HG03575 (cell line): ENCODE results near the gene GRIA2.
"Not testable (repeated sequence)": the region's sequence is repeated elsewhere in the genome, so short reads cannot be mapped to it uniquely, and the experiment has no call there.

Experiments used
- ATAC-seq: cut with Tn5 transposase; IDR thresholded peaks from one replicate; pipeline ENCODE4 v1.9.1; 2021; ENCODE audit not compliant: unreplicated experiment, insufficient number of reproducible peaks, low FRiP score; ENCODE audit errors: extremely low read depth

The GRIA2 gene

DNA sequence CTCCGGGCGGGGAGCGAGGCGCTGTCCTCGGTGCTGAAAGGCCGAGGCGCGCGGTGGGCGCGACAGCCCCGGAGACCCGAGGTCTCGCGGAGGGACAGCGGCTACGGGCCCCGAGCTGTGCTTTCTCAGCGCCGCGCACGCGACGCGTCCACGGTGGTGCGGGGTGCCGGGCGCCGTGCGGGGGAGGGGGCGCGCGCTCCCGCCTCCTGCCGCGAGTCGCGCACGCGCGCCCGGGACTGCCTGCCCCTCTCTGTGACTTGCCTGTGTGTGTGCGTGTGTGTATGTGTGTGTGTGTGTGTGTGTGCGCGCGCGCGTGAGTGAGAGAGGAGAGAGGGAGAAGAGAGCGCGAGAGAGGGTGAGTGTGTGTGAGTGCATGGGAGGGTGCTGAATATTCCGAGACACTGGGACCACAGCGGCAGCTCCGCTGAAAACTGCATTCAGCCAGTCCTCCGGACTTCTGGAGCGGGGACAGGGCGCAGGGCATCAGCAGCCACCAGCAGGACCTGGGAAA is at the start of gene GRIA2:
TSS of gene GRIA2 (plus strand) at position 358 of the 511 bp plus-strand sequence. CDS start 315 bp downstream, outside the sequence.
- ATAC-seq: no peak

DNA sequence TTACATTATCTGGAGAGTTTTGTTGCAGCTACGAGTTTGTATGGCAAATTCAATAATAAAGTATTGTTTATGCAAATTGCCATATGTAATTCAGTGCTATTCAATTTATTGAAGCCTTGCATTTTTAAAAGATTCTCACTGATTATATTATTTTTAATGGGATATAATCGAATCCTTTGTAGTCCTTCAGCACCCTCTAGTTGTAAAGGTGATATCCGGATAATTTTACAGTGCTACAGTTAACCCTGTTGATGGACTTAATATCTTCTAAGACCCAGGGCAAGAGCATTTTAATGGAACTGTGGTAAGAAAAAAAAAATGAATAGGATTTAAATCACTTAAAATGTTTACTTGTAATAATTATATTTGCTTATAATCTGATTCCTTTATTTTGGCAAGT is 48.5 kb upstream of the GRIA2 start:
- no peak for ATAC-seq

DNA sequence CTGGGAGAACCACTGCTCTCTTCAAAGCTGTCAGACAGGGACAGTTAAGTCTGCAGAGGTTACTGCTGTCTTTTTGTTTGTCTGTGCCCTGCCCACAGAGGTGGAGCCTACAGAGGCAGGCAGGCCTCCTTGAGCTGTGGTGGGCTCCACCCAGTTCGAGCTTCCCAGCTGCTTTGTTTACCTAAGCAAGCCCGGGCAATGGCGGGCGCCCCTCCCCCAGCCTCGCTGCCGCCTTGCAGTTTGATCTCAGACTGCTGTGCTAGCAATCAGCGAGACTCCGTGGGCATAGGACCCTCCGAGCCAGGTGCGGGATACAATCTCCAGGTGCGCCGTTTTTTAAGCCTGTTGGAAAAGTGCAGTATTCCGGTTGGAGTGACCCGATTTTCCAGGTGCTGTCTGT is 40.3 kb upstream of the GRIA2 start:
- ATAC-seq: not testable (repeated sequence)

DNA sequence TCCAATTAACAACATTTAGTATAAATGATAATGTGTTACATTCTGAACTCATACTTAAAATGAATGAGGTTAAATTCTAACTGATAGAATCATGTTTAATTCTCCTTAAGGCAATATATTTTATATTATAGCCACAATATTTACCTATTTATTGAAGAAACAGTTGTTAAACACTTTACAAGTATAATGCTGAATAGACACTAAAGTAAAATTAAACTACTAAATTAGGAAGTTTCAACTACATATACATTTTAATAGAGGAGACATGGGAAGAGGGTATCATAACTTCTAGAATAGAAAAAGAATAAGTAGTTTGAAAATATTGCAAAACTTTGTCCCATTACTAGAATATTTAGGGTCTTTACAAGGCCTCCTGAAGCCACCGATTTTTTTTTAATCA is 36.2 kb upstream of the GRIA2 start:
- no peak for ATAC-seq

DNA sequence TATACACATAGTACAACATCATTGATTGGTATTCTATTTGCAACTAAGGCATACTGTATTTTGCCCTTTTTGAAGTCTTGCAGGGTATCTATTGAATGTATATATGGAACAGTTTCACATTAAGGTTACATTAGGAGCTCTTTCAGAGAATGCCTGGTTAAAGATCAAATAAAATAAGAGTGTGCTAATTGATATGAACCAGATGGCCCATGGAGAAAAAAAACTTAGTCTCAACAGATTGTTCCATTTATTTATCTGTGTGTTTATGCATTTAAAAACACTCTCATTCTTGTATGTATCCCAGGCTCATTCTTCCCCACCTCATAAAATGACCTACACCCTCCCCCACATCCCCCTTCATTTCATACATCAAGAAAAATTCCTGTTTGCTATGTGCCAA is 35.2 kb upstream of the GRIA2 start:
- no peak for ATAC-seq

DNA sequence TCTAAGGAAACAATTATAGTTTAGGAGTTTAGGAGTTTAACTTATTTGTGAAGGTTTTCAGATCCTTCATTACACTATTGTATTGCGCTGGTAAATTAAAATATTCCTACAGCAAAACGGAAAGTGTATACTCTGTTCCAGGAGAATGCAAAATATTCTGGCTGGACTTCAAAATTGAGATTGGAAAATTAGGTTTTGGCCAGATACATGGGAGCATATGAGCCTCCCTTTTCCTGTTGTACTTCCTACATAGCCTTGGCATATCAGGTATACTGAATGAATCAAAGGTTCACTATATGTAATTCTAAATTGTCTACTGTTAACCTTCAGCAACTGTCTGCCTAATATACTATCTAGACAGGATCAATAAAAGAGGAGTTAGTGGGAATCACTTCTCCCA is 25.2 kb upstream of the GRIA2 start:
- ATAC-seq: no peak

DNA sequence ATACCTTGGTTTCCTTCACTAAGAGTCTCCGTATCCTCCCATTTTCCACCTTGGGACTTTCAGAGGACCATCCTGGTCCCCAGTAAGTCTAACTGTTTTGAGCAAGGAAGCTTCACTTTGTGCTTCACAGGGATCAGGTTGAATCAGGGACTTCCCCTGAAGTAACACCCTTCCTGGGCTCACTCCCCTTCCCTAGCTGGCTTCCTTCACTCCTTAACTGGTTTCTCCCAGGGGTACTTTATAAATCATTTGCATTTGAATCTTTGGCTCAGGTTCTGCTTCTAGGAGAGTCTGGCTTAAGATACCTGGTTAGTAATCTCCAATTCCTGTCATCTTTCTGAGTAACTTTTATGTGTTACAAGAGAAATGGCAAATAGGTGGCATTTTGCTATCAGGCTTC is 24.5 kb upstream of the GRIA2 start:
- ATAC-seq: no peak

DNA sequence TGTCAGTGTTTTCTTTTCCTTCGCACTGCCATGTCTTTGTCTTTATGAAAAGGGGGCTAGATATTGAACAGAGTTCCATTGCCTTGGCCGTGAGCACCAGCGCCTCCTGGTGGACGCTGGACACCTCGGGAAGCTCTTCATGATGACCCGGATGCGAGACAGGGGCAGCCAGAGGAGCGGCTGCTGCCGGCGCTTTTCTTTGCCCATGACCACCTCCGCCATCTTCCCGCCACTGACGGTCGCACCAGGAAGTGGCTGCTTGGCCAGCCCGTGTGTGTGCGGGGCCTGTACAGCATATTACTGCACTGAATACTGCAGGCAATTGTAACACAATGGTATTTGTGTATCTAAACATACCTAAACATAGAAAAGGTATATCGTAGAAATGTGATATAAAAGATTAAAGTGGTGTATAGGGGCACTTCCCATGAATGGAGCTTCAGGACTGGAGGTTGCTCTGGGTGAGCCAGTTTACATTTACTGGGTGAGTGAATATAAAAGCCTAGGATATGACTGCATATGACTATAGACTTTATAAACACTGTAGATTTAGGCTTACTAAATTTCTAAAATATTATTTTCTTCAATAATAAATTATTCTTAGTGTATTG is 15.8 kb upstream of the GRIA2 start:
- no peak for ATAC-seq

DNA sequence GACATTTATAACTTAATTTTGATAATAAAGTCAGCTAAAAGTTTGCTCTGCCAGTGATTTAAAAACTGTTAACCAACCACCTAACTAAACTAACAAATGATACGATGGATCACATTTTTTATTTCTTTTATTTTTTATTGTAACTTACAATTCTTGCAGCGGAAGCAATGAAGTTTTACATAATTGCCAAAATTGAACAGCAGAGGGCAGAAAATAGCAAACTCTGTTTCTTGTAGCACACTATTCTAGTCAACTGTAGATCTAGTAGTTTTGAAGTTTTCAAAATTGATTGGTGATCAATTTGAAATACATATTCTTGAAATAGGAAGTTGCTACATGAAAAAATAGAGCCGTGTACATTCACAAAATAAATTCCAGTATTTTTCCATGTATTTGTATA is 2.8 kb upstream of the GRIA2 start:
- no peak for ATAC-seq

DNA sequence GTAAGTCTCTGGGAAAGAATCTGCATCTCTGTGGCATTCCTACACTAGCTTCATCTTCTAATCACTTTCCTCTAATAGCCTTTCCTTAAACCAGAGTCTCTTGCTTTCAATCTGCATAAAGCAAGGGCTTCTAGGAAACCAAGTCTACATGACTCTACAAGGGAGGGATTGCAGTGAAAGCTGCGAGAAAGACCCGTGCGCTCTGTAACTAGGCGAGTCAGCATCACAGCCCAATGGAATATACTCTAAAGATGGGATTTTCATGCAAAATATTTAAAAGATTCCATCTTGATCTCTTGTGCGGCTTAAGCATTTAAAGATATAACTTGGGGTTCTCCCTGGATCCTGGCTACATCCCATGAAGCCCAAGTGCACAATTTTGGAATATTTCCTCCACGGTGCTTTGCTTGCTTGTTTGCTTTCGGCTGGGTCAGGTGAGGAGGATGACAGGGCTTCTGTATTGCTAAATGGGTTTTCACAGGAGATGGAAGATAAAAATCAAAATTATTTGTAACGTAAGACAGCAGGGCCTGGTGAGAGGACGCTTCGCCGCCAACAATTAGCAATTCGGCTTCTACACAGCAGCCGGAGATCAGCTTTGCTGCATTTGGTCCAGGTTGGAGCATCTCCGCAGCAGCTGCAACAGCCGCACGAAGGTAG is 687 bp upstream of the GRIA2 start:
- ATAC-seq: no peak

DNA sequence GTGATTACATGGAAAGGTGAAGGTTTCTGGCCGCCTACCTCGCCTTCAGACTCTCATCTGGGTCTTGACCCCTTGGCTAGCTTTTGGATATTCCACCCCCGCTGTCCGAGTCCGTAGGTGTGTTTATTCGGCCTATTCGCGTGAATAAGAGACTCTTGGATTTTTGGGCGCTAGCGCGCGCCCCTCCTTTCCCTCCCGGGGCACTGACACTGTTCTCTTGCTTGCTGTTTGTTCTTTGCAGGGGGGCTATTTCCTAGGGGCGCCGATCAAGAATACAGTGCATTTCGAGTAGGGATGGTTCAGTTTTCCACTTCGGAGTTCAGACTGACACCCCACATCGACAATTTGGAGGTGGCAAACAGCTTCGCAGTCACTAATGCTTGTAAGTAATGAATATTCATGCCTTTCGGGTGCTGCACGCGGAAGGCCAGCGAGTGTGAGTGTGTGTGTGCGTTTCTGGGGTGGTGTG is 932 bp downstream of the GRIA2 start:
- ATAC-seq: no peak

DNA sequence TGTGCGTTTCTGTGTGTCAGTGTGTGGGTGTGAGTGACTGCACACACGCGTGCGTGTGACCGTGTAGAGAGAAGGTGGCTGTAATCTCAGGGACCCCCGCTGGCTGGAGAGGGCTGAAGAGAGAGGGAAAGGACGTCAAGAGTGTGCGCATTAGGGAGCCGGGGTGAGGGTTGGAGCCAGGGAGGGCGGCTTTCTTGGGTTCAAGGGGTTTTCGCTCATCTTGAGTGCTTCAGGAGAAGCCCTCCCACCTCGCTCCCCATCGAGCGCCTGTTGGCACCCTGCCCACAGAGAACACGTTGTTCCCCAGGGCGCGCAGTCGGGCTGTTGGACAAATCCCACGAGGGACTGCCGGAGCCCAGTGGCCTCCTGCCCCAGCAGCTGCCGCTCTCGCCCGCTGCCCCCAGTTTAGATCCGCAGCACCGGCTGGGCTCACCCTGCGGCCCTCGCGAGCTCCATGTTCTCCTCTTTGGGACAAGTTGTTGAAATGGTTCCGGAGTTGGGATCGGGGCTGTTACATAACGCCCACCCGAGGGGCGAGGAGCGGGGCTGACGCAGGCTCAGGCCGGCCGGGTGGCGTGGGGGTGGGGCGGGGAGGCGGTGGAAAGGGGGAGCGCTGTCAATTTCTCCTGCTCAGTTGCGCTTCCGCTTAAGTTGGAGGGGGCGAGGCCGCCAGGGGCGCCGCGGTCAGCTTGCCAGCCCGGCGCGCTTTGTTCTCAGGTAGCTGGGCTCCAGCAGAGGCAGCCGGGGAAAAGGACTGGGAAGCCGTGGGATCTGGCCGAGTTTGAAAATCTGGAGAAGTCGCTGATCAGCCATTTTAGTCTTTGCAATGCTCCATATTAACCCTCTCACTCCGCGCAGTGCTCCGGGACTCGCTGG is 1.6 kb downstream of the GRIA2 start:
- no peak for ATAC-seq

DNA sequence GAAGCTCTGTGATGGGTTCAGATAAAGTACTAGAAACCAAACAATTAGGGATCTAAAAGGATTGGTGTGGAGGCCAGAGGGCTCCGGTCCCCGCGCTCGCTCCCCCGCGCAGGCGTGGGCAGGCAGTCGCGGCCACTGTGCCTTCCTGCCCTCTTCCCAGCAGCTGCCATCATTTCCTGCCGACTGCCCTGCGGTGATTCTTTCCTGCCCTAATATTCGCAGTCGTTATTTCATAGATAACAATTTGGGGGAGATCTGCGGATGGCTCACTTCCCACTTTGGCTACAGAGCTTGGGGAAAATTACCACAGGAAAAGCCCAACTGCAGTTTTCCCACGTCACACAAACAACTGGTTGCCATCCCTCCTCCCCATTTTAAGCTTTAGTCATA is 2.2 kb downstream of the GRIA2 start:
- no peak for ATAC-seq

DNA sequence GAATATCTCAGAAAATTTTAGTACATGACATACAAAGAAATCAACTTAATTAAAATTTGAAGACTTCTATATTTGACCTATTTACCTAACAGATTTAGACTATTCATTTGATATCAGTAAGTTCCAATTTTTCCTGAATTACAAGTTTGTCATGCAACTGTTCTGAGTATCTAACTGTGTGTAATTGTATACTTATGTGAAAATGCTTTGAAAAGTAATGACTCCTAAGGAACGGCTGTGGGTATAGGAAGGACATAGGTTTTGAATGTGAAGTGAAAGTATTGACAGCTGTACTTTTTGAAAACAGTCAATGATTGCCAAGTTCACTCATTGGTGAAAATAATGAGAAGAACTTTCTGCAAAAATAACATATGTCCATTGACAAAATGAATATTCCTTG is 2.9 kb downstream of the GRIA2 start:
- ATAC-seq: no peak

DNA sequence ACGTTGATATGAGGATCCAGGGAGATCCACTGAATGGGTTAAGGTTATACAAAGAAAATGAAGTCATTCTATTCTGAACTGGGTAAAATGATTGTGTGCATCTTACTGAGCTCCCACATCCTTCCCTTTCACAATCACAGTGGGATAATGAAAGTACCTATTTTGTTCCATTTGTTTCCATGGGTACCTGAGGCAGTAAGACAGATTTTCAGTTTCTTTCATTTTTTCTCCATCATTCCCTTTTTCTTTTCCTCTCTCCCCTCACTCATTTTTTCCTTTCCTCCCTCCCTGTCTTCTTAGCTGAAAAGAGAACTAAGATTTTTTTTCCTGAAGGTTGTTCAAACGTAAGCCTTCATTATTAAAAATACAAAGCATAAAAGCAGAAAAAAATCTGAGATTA is 4.6 kb downstream of the GRIA2 start:
- ATAC-seq: no peak

DNA sequence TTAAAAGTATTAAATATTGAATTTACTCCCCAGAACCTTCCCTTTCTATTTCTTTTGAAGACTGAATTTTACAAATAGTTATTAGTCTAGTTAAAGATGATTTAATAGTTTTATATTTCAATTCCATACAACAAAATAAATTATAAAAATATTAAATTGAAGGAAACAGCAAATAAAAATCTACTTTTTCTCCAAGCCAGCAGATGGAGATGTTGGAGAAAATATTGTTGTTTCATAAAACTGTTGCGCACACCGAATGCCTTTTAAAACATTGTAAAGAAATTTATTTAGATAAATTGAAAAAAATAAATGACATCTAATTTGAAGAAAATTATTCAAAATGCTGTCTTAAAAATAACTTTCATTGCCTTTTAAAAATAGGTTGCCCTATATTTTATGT is 5.5 kb downstream of the GRIA2 start:
- no peak for ATAC-seq

DNA sequence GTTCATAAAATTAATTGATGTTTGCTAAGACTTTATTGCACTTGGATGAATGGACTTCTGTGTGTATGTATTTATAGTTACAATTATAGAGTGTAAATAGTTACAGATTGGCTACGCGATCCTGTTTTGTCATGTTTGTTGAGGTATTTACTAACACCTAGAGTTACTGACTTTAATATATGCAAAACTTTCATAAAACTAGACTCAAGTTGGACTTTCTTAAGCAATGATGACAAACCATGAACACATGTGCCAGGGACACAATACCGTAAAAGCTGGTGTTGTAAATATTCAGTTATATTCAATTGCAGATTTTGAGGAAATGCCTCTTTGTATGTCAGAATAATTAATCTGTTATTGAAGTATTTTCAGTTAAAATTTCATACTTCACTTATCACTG is 6.1 kb downstream of the GRIA2 start:
- no peak for ATAC-seq

DNA sequence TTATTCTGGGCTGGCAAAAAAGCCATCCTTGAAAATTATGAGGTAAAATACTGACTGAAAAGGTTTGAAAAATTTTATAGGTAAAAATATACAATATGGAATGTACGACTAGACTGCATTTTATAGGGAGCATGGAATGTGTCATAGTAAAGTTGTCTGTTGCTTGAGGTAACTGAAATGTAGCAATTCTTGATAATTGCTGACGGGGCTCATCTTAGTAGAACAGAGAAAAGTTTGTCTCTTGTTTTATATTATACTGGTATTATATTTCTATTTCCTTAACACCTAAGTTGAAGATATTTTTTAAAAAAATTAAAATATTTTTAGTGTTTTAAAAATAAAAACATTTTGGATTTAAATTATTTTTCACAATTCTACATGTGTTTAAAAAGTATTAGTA is 11.0 kb downstream of the GRIA2 start:
- ATAC-seq: no peak

DNA sequence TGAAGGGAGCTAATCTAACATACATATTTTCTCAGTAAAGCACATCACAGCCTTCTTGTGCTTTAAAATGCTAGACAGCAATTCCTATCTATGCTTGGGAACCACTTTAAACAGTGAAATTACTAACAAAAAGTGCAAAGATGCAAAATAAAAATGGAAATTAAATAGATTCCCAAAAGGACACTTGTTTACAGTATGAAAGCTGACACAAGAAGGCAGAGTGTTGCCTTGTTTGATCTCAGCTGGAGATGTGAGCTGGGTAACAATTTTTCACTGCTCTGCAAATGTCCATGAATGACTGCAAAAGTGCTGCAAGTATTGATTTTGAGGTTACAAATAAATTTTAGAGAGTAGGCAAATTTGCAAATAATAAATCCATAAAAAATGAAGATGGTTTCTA is 22.3 kb downstream of the GRIA2 start:
- ATAC-seq: no peak

DNA sequence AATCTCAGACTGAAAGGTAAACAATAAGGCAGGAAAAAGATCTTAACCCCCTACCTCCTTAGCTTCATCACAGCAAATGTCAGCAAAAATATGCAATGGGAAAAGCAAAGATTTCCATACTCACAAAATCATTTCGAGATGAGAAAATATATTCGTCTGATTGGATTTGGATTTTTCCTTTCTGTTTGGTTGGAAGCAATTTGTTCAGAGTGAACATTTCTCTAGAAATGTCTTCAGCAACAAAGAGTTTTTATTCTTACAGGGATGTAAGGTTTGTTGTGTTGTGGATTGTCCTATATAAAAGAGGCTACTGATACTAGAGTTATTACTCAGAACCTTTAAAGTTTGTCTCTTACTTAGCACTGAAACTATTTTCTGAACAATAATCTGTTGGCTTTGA is 23.8 kb downstream of the GRIA2 start:
- no peak for ATAC-seq
